Dermis blood vessel endothelial cell (primary cell): Measurements from ENCODE around the gene SLC48A1. TPM values are rescaled to one million over a fixed set of nuclear protein-coding genes. Genes with fewer than 3 reads are reported as not detected.

ENCODE experiments used
- DNase-seq: peaks from one replicate; pipeline ENCODE4 v3.0.0; 2010
- total RNA-seq: library from RNA; depleted of rRNA; stranded (reverse); fragments of >200 nt; gene quantifications from 2 replicates; pipeline ENCODE4 v1.2.3, GENCODE V29; 2014

SLC48A1 gene
- total RNA-seq, 1 donor from 2014 or later: 22.1 TPM

DNA sequence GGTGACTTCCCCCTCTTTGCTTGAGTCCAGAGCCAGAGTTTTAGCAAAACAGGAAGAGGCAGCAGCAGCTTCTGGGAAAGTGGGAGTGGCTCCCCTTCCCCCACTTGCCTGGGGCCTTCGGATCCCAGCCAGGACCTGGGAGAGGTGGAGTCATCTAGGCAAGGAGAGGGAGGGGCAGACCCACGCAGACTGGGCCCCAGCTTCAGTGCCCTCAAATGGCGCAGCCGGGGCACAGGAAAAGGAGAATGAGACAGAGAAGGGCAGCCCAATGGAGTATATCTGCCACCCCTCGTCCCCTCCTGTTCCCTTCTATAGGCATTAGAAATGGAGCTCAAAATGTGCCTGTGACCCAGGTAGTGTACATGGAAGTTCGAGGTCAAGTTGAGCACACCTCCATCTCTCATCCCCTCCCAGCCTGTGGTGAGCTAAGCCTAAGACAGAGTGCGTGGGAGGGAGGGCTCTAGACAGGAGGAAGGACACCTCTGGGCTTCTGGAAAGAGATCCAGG lies 56.0 kb downstream of the SLC48A1 start:
- DNase-seq: peak; percentile 65

DNA sequence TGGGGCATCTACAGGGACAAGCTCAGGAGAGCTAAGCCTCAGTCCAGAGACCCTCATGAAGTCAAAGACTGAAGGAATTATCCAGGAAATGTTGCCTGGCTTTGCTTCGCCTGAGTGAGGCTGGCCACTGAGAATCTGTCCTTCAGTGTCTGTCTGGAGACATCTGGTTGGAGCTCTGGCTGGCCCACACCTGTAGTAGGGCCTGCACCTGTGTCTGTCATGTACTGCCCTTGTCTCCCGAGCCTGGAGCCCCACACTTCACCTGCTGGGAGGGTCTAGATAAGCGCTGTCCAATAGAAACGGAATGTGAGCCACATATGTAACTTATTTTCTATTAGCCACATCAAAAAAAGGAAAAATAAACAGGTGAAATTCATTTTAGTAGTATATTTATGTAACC lies 56.5 kb downstream of the SLC48A1 start:
- no peak for DNase-seq

Other genes with a start within 250 kb of the SLC48A1 start
- 11.6 and 21.4 TPM in 2 replicates for gene RPAP3, start 67.2 kb upstream of the SLC48A1 start, total RNA-seq
- 0.05 TPM in 1 of 2 replicates, not detected in the other for gene ENDOU, start 47.7 kb upstream of the SLC48A1 start, total RNA-seq
- 52.0 and 106 TPM in 2 replicates for gene RAPGEF3, start 14.4 kb upstream of the SLC48A1 start, total RNA-seq
- 55.0 and 75.4 TPM in 2 replicates for gene HDAC7, start 46.7 kb downstream of the SLC48A1 start, total RNA-seq
- gene VDR, start 131.8 kb downstream of the SLC48A1 start, total RNA-seq: under 0.01 and 0.47 TPM in 2 replicates
- gene TMEM106C, start 190.4 kb downstream of the SLC48A1 start, total RNA-seq: 74.4 and 84.6 TPM in 2 replicates
- gene COL2A1, start 231.2 kb downstream of the SLC48A1 start, total RNA-seq: not detected in 2 replicates